MM.1S (cell line): ENCODE measurements around the gene ULBP1.

ENCODE experiments used
- DNase-seq: peaks from one replicate; pipeline ENCODE4 v3.0.0-alpha.2; 2015
- H2AFZ ChIP-seq: fragments of 300-600 bp; sonication (generic); 2 replicates; pipeline ENCODE4 v1.6.0; 2016; ENCODE audit warnings: antibody characterized with exemption, low read length
- H3F3A ChIP-seq: fragments of 300-600 bp; sonication (generic); 2 replicates; pipeline ENCODE4 v1.6.1; 2016; ENCODE audit warnings: mild to moderate bottlenecking, antibody characterized with exemption, low read length, moderate library complexity, mixed read lengths; ENCODE audit not compliant: insufficient read depth
- H3K27ac ChIP-seq: fragments of 300-600 bp; sonication (generic); 2 replicates; pipeline ENCODE4 v1.5.1; 2016; ENCODE audit warnings: mild to moderate bottlenecking, low read length
- H3K27me3 ChIP-seq: fragments of 300-600 bp; sonication (generic); replicated peaks from 2 replicates; pipeline ENCODE4 v1.6.0; 2016; ENCODE audit warnings: low read length; ENCODE audit not compliant: insufficient read depth
- H3K36me3 ChIP-seq: fragments of 300-600 bp; sonication (generic); replicated peaks from 2 replicates; pipeline ENCODE4 v1.6.1; 2016; ENCODE audit warnings: mild to moderate bottlenecking, low read length, mixed read lengths; ENCODE audit not compliant: insufficient read depth
- H3K4me1 ChIP-seq: fragments of 300-600 bp; sonication (generic); 2 replicates; pipeline ENCODE4 v1.6.1; 2016; ENCODE audit warnings: low read length, mixed read lengths
- H3K4me2 ChIP-seq: fragments of 300-600 bp; sonication (generic); 2 replicates; pipeline ENCODE4 v1.6.0; 2016; ENCODE audit warnings: low read depth, low read length
- H3K4me3 ChIP-seq: fragments of 300-600 bp; sonication (generic); 2 replicates; pipeline ENCODE4 v1.5.1; 2016; ENCODE audit warnings: low read length, mixed read lengths
- H3K79me2 ChIP-seq: fragments of 300-600 bp; sonication (generic); 2 replicates; pipeline ENCODE4 v1.6.1; 2016; ENCODE audit warnings: mixed run types, low read length, mixed read lengths
- H3K9ac ChIP-seq: fragments of 300-600 bp; sonication (generic); 2 replicates; pipeline ENCODE4 v1.6.1; 2016; ENCODE audit warnings: low read length, mixed read lengths
- H3K9me2 ChIP-seq: fragments of 300-600 bp; sonication (generic); replicated peaks from 2 replicates; pipeline ENCODE4 v1.6.1; 2016; ENCODE audit warnings: mild to moderate bottlenecking, low read length, mixed read lengths; ENCODE audit not compliant: insufficient read depth
- H3K9me3 ChIP-seq: fragments of 300-600 bp; sonication (generic); replicated peaks from 2 replicates; pipeline ENCODE4 v1.6.1; 2016; ENCODE audit warnings: mild to moderate bottlenecking, low read length, mixed read lengths; ENCODE audit not compliant: insufficient read depth
- H4K20me1 ChIP-seq: fragments of 300-600 bp; sonication (generic); 2 replicates; pipeline ENCODE4 v1.6.1; 2016; ENCODE audit warnings: mild to moderate bottlenecking, low read length, moderate library complexity, mixed read lengths; ENCODE audit not compliant: insufficient read depth
- CTCF ChIP-seq: fragments of 300-600 bp; sonication (generic); IDR thresholded peaks from 2 replicates; pipeline ENCODE4 v1.5.1; 2016; ENCODE audit warnings: antibody characterized with exemption, low read length, mixed read lengths
- EZH2 ChIP-seq: fragments of 300-600 bp; sonication (generic); optimal IDR thresholded peaks from 2 replicates; pipeline ENCODE3; 2017; ENCODE audit warnings: low read depth, mild to moderate bottlenecking, antibody characterized with exemption, low read length, mixed read lengths
- EZH2phosphoT487 ChIP-seq: fragments of 300-600 bp; sonication (generic); IDR thresholded peaks from 2 replicates; pipeline ENCODE4 v1.6.1; 2018; ENCODE audit warnings: antibody characterized with exemption, low read length

The ULBP1 gene

GRCh38 chr6:149948011-149948410, 15.7 kb upstream of the ULBP1 start:
- Histone ChIP-seq H3K79me2 (no peaks in the 10 kb centered on the region), H3K27me3 (peaks cover 54% of the 10 kb centered on the region), H3K9me2 (no peaks in the 10 kb centered on the region), H3K4me2 (no peak overlapping the region), H3K4me3 (no peak overlapping the region), H2AFZ (no peak overlapping the region), H3K9me3 (no peaks in the 10 kb centered on the region), H3K36me3 (no peaks in the 10 kb centered on the region), H3K27ac (no peak overlapping the region), H3K9ac (no peak overlapping the region), H3F3A (no peaks in the 10 kb centered on the region), H3K4me1 (no peaks in the 10 kb centered on the region), H4K20me1 (no peaks in the 10 kb centered on the region)
- no peak for TF ChIP-seq EZH2
- TF ChIP-seq EZH2phosphoT487 = no peak
- TF ChIP-seq CTCF = no peak
- no peak for DNase-seq

- H3K4me1 ChIP-seq = no peaks in the 10 kb centered on the region
- no peaks in the 10 kb centered on the region for H3K9me3 ChIP-seq
- H3K4me3 ChIP-seq = no peak overlapping the region
- H4K20me1 ChIP-seq = no peaks in the 10 kb centered on the region
- no peaks in the 10 kb centered on the region for H3K36me3 ChIP-seq
- H3K9ac ChIP-seq = no peak overlapping the region
- peaks cover 60% of the 10 kb centered on the region for H3K27me3 ChIP-seq
- no peak for TF ChIP-seq EZH2phosphoT487
- TF ChIP-seq CTCF = no peak
- no peak for TF ChIP-seq EZH2
- DNase-seq = no peak
- no peak overlapping the region for H3K27ac ChIP-seq
- no peaks in the 10 kb centered on the region for H3K79me2 ChIP-seq
- no peaks in the 10 kb centered on the region for H3F3A ChIP-seq
- H3K9me2 ChIP-seq = no peaks in the 10 kb centered on the region
- H3K4me2 ChIP-seq = no peak overlapping the region
- no peak overlapping the region for H2AFZ ChIP-seq
Measured at GRCh38 chr6:149948616-149949015, 15.1 kb upstream of the ULBP1 start.

GRCh38 chr6:149950423-149950822, 13.3 kb upstream of the ULBP1 start:
- no peak overlapping the region for H3K4me2 ChIP-seq

More at GRCh38 chr6:149950423-149950822, 13.3 kb upstream of the ULBP1 start:
- no peaks in the 10 kb centered on the region for H3F3A ChIP-seq
- no peaks in the 10 kb centered on the region for H3K9me3 ChIP-seq
- H3K4me3 ChIP-seq = no peak overlapping the region
- no peaks in the 10 kb centered on the region for H4K20me1 ChIP-seq
- H3K4me1 ChIP-seq = no peaks in the 10 kb centered on the region
- no peak overlapping the region for H3K27ac ChIP-seq
- no peak overlapping the region for H3K9ac ChIP-seq
- H3K9me2 ChIP-seq = no peaks in the 10 kb centered on the region
- DNase-seq = no peak
- TF ChIP-seq EZH2phosphoT487 = no peak
- TF ChIP-seq CTCF = no peak
- no peak for TF ChIP-seq EZH2
- H3K79me2 ChIP-seq = no peaks in the 10 kb centered on the region
- no peaks in the 10 kb centered on the region for H3K36me3 ChIP-seq
- H2AFZ ChIP-seq = no peak overlapping the region
- peaks cover 66% of the 10 kb centered on the region for H3K27me3 ChIP-seq
